Measurements from ENCODE around the gene NKG7. TPM values are rescaled to one million over a fixed set of nuclear protein-coding genes. Genes with fewer than 3 reads are reported as not detected.

NKG7 gene
- total and polyA plus RNA-seq, 2 of the 13 experiments (the other 11 are each of a cell fraction or from before 2014, with no cell fraction given) = 0.40 TPM; not detected in 1

DNA sequence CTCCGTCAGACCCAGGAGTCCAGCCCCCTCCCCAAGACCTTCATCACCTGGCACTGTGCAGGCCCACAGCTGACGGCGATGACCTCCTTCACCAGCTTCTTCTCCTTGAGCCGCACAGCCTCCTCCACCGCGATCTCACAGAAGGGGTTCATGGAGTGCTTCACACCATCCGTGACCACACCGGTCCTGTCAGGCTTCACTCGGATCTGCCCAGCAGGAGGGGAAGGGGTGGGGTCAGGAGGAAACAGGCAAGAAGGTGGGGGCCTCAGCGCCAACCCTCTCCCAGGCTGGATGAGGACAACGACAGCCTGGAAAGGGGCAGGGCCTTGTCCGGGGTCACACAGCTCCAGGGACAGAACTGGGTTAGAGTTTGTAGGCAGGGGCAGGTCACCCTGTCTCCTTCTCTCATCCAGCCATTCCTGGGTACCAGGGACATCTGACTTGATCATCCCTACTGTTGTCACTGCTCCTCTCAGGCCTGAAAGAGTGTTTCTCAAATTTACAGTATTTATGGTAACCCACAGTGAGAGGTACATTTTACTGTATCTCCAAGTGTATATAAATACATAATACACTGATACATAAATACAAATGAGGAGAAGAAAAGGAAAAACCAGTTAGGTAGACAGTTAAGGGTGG is 18.2 kb downstream of the NKG7 start (continued):
- peak; percentile 69; the same call in 1 of the 2 replicates for TF ChIP-seq ZNF441 (CRISPR knock-in tag; IDR thresholded peaks at IDR 0.05; ENCODE audit: borderline replicate concordance)
- no peak for TF ChIP-seq KAT7 (CRISPR knock-in tag; IDR thresholded peaks at IDR 0.05; ENCODE audit: borderline replicate concordance)
- TF ChIP-seq, protein P1, sequence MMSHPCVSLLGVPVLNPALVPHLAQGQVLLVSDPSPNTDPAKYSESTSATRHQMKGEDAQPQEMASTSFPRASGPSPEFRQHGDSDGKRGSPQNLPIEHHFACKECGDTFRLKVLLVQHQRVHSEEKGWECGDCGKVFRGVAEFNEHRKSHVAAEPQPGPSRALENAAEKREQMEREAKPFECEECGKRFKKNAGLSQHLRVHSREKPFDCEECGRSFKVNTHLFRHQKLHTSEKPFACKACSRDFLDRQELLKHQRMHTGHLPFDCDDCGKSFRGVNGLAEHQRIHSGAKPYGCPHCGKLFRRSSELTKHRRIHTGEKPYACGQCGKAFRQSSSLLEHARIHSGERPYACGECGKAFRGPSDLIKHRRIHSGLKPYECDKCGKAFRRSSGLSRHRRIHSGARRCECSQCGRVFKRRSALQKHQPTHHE (CRISPR knock-in tag; IDR thresholded peaks at IDR 0.05; ENCODE audit: borderline replicate concordance) = 0 out of 2 replicates have a peak, but pooled peaks have one; percentile 31
- no peak for TF ChIP-seq MTF1 (CRISPR knock-in tag; IDR thresholded peaks at IDR 0.05)
- TF ChIP-seq ZFY (CRISPR knock-in tag; IDR thresholded peaks at IDR 0.05) = peak; percentile 60
- no peak for TF ChIP-seq ELF4 (CRISPR knock-in tag; IDR thresholded peaks at IDR 0.05; ENCODE audit: borderline replicate concordance)
- no peak for TF ChIP-seq HCFC1 (IDR thresholded peaks at IDR 0.05; ENCODE audit: low read depth, low read length)
- no peak; the same call in 1 of the 2 replicates for TF ChIP-seq GATAD2A (CRISPR knock-in tag; IDR thresholded peaks at IDR 0.05)
- TF ChIP-seq, protein P2, sequence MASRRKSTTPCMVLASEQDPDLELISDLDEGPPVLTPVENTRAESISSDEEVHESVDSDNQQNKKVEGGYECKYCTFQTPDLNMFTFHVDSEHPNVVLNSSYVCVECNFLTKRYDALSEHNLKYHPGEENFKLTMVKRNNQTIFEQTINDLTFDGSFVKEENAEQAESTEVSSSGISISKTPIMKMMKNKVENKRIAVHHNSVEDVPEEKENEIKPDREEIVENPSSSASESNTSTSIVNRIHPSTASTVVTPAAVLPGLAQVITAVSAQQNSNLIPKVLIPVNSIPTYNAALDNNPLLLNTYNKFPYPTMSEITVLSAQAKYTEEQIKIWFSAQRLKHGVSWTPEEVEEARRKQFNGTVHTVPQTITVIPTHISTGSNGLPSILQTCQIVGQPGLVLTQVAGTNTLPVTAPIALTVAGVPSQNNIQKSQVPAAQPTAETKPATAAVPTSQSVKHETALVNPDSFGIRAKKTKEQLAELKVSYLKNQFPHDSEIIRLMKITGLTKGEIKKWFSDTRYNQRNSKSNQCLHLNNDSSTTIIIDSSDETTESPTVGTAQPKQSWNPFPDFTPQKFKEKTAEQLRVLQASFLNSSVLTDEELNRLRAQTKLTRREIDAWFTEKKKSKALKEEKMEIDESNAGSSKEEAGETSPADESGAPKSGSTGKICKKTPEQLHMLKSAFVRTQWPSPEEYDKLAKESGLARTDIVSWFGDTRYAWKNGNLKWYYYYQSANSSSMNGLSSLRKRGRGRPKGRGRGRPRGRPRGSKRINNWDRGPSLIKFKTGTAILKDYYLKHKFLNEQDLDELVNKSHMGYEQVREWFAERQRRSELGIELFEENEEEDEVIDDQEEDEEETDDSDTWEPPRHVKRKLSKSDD (CRISPR knock-in tag; IDR thresholded peaks at IDR 0.05; ENCODE audit: low read depth) = no peak
- TF ChIP-seq, protein P3, sequence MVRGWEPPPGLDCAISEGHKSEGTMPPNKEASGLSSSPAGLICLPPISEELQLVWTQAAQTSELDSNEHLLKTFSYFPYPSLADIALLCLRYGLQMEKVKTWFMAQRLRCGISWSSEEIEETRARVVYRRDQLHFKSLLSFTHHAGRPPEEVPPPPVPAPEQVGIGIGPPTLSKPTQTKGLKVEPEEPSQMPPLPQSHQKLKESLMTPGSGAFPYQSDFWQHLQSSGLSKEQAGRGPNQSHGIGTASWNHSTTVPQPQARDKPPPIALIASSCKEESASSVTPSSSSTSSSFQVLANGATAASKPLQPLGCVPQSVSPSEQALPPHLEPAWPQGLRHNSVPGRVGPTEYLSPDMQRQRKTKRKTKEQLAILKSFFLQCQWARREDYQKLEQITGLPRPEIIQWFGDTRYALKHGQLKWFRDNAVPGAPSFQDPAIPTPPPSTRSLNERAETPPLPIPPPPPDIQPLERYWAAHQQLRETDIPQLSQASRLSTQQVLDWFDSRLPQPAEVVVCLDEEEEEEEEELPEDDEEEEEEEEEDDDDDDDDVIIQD (CRISPR knock-in tag; IDR thresholded peaks at IDR 0.05; ENCODE audit: low read depth) = no peak
- TF ChIP-seq, protein P4, sequence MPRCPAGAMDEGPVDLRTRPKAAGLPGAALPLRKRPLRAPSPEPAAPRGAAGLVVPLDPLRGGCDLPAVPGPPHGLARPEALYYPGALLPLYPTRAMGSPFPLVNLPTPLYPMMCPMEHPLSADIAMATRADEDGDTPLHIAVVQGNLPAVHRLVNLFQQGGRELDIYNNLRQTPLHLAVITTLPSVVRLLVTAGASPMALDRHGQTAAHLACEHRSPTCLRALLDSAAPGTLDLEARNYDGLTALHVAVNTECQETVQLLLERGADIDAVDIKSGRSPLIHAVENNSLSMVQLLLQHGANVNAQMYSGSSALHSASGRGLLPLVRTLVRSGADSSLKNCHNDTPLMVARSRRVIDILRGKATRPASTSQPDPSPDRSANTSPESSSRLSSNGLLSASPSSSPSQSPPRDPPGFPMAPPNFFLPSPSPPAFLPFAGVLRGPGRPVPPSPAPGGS (CRISPR knock-in tag; IDR thresholded peaks at IDR 0.05) = 0 out of 2 replicates have a peak, but pooled peaks have one; percentile 17
- TF ChIP-seq, protein P5, sequence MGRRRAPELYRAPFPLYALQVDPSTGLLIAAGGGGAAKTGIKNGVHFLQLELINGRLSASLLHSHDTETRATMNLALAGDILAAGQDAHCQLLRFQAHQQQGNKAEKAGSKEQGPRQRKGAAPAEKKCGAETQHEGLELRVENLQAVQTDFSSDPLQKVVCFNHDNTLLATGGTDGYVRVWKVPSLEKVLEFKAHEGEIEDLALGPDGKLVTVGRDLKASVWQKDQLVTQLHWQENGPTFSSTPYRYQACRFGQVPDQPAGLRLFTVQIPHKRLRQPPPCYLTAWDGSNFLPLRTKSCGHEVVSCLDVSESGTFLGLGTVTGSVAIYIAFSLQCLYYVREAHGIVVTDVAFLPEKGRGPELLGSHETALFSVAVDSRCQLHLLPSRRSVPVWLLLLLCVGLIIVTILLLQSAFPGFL (CRISPR knock-in tag; IDR thresholded peaks at IDR 0.05) = no peak
- peak; percentile 70; the same call in 1 of the 2 replicates for TF ChIP-seq ZNF430 (CRISPR knock-in tag; IDR thresholded peaks at IDR 0.05)
- TF ChIP-seq ZNF124 (CRISPR knock-in tag; IDR thresholded peaks at IDR 0.05) = no peak
- no peak for TF ChIP-seq RCOR2 (CRISPR knock-in tag; IDR thresholded peaks at IDR 0.05)
- no peak for TF ChIP-seq ZNF552 (CRISPR knock-in tag; IDR thresholded peaks at IDR 0.05; ENCODE audit: borderline replicate concordance)
- no peak for TF ChIP-seq ZNF644 (CRISPR knock-in tag; IDR thresholded peaks at IDR 0.05; ENCODE audit: low read depth)
- TF ChIP-seq ZNF772 (CRISPR knock-in tag; IDR thresholded peaks at IDR 0.05) = 0 out of 2 replicates have a peak, but pooled peaks have one; percentile 13
- TF ChIP-seq BRD4 (CRISPR knock-in tag; IDR thresholded peaks at IDR 0.05) = peak; percentile 71
- no peak for TF ChIP-seq AKAP8 (CRISPR knock-in tag; IDR thresholded peaks at IDR 0.05)
- TF ChIP-seq POLR2G (IDR thresholded peaks at IDR 0.05; ENCODE audit: low read depth, low read length) = peak; percentile 88
- TF ChIP-seq FOXO1 (CRISPR knock-in tag; IDR thresholded peaks at IDR 0.05) = 0 out of 2 replicates have a peak, but pooled peaks have one; percentile 60
- TF ChIP-seq ZBTB42 (CRISPR knock-in tag; IDR thresholded peaks at IDR 0.05) = no peak
- no peak for TF ChIP-seq ZNF724P (CRISPR knock-in tag; IDR thresholded peaks at IDR 0.05; ENCODE audit: borderline replicate concordance)

All from HepG2 (cell line).